GM18499 (cell line): Measurements from ENCODE around the gene NCAM1.

Source experiments
- ATAC-seq: cut with Tn5 transposase; IDR thresholded peaks from one replicate; pipeline ENCODE4 v1.9.1; 2021; ENCODE audit warnings: moderate number of reproducible peaks; ENCODE audit not compliant: insufficient read depth, unreplicated experiment

Gene NCAM1

DNA sequence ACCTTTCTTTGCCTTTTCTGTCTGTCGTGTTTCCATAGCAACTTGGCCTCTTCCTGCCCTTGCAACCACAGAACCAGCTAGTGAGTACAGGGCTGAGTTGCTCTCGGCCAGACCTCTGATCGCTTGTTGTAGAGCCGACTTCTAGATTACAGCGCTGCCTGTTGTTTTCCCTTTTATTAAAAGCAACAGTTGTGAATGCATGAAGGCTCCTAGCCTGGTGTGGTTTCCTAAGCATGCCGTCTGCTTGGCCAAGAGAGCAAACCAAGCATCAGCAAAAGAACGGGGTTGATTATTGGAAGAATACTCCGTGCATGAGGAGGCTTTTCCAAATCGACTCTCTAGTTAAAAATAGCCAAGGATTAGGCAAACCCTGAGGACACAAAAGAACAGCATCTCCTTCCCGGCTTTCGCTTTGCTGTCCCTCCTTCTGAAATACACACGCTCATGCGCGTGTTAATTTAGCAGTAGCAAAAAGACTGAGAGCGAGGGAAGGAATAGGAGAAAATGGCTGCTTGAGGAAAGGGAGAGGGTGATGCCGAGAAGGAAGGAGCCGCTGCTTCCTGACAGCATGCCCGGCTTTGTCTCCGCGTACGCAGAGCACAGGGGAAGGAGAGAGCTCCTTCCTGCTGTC is 281.7 kb downstream of the NCAM1 start:
- no peak for ATAC-seq

DNA sequence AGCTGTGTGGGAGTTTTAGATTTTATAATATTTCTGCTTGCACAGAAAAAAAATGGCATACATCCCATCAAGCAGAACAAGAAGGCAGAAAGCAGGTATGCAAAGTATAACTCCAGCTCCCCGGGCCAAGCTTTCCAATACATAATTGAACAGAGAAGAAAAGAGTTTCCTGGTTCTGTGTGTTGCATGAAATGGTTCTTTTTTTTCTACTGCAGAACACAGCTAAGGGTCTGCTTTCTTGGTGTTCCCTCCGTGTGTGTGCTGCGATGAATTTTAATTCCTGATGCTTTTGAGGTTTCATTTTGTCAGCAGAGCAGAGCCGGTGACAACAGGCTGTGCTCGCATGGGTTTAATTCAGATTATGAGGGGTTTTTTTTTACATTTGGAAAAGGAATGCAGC is 282.5 kb downstream of the NCAM1 start:
- ATAC-seq = no peak

DNA sequence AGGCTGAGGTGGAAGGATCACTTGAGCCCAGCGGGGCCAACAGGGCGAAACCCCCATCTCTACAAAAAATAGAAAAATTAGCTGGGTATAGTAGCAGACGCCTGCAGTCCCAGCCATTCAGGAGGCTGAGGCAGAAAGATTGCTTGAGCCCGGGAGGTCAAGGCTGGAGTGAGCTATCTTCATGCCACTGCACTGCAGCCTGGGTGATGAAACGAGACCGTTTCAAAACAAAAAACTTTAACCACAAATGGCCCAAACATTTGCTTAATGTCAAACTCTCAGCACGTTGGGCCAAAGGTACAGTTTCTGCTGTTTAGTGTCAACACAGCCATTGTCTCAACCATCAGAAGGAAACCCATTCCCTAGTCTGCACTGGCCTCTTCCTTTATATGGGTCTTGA is 284.0 kb downstream of the NCAM1 start:
- ATAC-seq = no peak

DNA sequence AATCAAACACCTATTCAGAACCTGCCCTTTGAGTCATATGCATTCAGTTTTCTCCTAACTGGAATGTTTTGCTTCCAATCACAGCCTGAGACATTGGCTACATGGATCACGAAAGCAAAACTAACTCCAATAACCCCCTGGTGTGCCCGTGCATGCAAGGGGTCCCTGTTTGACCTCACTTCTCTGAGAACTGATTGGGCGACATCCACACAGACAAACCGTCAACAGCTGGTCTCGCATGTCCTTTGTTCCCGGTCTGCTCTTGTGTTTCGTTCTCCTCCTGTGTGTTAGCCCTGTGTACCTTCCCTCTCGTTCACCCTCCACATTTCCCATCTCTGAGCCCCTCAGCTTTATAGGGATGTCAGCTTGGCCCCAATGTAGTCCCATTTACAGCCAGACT is 286.0 kb downstream of the NCAM1 start:
- no peak for ATAC-seq

DNA sequence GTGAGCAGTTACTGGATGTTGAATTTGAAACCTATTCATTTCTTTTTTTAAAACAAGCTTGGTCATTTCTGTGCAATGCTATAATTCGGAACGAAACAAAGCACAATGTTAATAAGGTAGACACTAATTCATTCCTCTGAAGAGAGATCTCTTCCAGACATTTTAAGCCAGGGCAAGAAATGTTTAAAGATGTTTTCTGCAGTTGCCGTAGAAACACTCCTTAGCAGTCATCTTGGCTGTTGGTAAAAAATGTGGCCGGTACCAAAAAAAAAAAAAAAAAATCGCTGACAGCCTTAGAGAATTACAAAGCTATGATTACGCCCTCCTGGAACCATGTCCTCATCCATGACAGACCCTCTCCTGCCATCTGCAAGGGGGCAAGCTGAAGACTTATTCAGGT is 286.7 kb downstream of the NCAM1 start:
- ATAC-seq = no peak

DNA sequence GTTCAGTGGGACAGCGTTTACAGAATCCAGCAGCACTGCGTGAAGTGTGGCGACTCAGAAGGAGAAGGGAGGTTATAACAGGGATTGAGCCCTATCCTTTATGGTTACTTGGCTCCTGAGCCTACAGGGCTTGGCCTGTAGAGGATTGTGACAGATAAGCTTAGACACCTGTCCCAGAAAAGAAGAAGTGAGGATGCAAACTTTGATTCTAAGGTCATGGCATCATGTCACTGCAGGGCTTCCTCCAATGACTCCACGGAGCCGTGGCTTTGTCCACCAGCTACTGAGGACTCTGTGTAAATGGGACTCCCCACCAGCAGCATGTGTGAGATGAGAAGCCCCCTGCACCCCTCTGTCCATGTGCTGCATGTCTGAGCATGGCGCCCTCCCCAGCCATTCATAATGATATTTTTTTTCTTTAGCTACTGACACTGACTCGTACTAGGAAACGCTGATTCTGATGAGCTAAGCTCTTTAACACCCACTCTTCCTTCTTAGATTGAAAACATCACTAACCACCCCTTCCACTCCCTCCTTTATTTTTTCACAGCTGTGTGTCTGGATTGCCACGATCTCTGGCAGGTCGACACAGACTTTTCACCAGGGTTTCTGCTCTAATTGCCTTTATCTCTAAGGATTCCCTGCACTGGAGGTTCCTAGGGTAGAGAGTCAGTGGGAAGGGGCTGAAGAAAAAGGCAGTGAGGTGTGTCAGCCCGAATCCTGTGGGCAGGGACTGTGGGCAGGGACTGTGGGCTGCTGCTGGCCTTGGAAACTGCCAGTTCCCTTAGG is 287.7 kb downstream of the NCAM1 start:
- no peak for ATAC-seq

DNA sequence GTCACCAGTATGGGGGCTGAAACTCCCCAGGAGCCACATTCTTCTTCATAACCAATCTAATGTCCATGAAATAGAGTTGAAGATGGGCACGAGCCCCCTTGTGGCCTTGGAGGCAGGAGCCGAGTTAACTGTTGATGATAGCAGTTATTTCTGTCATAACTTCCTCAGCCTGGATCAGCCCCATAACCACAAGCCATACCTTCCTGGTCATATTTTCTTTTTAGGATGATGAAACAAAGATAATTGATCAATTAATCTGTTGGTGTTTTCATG is 288.2 kb downstream of the NCAM1 start:
- ATAC-seq = no peak

DNA sequence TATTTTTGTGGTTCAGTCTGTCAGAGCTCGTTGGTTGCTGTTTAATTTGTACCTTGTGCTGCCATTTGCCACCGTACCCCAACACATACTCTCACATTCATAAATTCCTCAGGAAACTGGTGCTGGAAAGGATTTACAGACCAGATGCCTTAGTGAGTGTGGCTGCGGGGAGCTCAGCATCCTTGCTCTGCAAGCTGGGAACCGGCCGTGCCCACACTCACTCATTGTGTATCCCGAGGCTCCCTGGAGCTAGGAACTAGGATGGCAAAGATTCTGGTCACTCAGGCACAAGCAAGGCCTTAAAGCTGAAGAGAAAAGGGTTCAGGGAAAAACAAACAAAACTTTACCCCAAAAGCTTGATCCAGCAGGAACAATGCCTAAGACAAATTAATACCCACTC is 288.6 kb downstream of the NCAM1 start:
- ATAC-seq = no peak

DNA sequence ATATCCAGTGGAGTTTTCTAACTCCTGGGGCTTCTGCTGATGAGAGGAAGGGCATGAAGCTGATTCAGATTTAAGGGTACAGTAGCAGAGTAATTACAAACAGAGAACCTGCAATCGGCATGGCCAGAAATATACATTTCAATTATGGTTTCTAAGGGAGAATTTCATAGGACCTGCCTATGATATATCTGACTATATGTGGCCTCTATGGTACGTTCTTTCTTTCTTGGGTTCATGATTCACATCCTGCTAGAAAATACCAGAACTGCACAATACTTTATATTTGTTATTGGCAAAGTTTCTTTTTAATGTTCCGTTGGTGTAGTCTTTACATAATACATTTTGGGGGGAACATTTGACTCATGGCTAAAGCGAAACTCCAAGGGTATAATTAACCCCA is 290.1 kb downstream of the NCAM1 start:
- no peak for ATAC-seq

DNA sequence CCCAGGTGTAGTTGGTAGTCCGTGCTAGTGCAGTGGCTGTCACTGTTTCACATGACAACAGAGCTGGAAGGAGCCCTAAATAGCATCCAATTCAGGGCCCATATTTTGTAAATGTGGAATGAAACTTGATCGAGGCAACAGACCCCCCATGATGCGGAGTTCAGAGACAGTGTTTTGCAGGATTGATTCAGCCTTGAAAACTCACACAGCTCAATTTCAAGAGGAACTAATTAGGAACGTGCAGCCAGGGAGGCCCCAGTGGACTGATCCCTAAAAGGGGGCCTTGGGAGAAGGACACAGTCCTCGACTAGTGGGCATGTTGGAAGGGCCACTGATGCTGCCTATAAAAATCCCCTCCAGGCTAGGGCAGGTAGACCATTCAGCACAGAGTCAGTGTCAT is 292.2 kb downstream of the NCAM1 start:
- no peak for ATAC-seq

DNA sequence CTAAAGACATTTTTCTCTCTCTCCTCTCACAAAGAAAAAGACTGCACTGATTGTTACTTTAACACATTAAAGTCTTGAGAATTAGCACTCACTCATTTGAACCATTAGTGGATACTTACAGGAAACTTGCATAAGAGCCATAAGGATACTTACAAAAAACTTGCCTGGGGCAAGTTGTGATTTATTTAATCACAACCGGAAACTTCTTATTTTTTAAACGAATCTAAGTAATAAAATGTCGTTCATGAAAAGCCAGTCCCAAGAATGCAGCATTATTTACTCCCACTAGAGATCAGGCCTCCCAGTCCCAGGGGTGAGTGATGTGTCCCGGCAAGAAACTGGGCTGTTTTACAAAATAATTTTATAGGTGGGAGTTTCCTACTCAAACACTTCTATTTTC is 293.9 kb downstream of the NCAM1 start:
- no peak for ATAC-seq

DNA sequence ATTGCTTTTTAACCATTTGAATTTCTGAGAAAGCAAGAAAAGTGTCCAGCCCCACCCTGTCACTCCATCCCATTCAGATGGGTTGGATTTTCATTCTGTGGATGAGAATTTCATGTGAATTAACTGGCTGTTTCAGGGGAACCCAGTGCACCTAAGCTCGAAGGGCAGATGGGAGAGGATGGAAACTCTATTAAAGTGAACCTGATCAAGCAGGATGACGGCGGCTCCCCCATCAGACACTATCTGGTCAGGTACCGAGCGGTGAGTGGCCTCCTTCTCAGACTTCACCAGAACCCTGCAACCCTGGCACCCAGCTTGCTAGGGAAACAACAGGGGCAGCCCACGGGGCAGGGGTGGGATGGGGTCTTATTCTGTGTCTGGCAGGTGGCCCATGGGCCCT is 294.5 kb downstream of the NCAM1 start:
- no peak for ATAC-seq

DNA sequence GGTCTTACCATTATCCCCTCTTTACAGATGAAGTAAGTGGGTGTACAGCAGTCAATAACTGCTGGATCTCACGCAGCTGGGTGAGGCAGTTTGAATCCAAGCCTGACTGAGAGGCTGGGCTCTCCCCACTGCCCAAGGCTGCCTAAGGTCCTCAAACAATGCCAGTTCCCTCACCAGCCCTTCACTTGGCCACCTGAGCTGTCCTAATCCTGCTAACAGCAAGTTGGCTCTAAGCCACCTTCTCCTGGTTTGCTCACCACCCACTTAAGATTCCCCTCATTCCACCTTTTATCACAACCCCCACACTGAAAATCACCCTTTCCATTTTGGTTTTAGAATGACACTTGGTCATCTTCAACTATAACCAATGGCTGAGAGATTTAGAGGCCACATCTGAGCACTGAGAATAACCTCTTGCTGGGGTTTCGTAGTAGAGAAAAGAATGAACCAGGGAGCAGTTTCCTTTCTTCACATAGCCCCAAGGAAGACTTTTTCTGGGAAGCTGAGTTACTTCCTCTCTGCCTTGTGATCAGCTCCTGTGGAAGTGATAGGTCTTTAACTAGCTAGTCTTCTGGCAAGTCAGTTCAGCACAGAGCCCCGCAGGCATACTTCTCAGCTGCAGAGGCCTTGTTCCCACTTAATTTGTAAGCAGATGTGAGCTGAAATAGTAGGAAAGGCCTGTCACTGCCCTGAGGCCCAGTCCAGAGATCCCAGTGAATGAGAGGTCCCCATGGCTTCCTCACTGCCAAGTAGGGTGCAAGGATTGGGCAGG is 295.4 kb downstream of the NCAM1 start:
- no peak for ATAC-seq

DNA sequence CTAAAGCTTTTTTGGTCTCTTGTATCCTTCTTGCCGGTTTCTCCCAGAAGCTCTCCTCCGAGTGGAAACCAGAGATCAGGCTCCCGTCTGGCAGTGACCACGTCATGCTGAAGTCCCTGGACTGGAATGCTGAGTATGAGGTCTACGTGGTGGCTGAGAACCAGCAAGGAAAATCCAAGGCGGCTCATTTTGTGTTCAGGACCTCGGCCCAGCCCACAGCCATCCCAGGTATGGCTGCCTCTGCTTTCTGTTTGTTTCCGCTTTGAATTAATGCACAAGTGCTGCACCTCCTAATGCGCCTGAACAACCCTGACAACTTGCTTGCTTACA is 298.8 kb downstream of the NCAM1 start:
- no peak for ATAC-seq

DNA sequence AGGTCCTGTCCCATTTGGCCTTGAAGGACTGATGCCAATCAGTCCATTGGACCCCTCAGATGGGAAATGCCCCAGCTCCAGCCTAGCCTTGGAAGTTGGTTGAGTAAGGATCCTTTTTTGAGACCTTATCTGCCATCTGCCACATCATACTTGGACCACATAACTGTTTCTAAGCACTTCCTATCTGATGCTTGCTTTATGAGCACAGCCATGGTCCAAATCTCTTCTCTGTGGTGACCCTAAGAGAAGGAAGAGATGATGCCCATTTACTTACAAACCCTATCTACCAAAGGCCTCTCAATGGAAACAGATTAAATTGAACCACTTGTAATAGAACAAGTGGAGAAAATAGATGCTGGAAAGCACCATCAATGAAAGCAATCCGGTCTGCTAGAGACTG is 299.3 kb downstream of the NCAM1 start:
- no peak for ATAC-seq

DNA sequence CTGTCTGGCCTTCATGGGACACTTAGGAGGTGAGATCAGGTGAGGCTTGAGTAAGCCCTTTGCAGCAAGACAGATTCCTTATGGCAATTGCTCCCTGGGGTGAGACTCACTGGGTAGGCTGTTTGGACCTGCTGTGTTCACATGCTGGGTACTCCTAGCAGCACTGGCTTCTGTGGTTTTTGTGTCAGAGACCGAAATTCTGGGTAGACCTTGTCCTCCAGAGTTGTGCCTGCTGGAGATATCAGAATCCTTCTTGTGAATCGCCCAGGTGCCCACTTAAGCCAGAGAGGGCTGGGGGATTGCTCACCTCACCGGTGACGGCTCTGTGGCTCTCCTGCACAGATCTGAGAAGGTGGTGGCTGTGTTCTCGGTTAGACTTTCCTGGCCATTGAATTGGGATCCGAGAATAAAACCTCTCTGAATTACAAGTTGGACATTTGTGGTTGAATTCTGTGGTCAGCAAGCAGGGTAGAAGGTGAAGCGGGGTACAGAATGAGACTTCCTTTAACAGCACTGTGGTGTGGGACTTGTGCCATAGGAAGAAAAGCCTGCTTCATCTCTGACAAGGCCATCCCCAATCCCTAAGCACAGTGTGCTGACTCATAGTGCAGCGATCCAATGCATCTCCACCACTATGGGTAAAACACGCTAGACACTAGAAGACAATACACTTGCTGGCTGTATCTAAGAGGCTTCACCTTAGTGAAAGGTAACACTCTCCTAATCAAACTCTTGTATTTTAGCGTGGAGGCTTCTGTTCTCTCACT is 300.7 kb downstream of the NCAM1 start:
- no peak for ATAC-seq

DNA sequence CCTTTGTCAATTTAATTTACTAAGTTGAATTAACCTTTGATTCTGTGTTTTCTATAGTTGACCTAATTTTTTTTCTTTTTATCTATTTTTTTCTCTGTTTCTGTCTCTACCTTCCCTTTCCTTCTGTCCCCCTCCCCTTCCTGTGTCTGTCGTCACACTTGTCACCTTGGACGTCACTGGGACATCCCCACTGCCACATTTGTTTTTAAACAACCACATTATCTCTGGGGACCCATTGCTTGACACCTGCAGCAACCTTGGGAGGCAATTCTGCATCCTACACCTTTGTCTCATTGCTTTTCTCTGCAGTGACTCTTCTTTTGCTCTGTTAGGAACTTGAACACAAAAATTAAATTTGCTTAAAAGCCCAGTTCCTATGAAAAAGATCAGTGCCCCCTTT is 301.4 kb downstream of the NCAM1 start:
- ATAC-seq = no peak

DNA sequence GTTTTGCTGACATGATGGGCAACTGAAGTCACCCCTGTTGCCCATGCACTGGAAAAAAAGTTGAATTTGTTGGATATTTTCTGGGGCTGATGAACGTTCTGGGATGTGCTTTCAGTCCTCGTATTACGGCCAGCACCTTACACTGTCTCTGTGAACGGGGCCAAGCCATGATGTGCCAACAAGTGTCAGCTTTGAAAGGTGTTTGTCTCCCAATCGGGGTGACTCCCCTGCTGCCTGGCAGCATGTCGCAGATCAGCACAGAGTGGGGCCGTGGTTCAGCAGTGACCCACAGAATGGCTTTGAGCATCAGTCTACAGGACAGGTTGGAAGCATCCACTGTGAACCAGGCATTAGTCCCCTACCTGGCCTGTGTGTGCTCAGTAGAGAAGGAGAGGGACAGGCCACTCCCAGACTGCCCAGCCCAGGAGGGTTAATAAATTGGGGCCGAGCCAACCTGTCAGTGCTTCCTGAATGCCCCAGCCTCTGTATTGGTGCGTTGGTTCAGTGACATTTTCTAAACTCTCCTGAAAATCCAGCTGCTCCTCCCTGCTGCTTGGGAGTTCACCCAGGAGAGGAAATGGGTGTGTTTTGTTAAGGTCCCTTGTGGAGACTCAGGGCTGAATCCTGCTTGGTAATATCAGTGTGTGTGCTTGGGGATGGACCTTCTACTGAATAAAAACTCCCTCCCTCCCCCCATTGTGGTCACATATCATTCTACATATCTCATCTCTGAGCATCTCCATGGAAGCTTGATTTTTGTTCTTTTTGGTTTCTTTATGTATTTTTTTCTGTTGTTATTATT is 302.4 kb downstream of the NCAM1 start:
- ATAC-seq = no peak

DNA sequence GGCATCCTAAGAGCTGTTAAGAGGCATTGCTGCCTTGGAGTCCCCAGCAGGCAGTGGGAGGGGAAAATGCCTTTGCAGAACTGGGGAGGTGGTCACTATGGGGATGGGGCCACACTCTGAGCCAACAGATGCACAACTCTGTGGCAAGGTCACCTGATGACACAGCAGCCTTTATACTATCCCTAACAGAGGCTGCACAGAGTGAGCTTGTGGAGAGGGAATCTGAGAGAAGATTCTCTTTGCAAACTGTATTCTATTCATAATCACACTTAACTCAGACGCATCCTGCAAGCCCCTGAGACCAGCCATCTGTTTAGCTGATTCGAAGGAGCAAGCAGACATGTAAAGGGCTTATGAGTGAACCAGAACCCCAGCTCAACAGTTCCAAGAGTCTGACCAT is 304.1 kb downstream of the NCAM1 start:
- ATAC-seq = no peak

DNA sequence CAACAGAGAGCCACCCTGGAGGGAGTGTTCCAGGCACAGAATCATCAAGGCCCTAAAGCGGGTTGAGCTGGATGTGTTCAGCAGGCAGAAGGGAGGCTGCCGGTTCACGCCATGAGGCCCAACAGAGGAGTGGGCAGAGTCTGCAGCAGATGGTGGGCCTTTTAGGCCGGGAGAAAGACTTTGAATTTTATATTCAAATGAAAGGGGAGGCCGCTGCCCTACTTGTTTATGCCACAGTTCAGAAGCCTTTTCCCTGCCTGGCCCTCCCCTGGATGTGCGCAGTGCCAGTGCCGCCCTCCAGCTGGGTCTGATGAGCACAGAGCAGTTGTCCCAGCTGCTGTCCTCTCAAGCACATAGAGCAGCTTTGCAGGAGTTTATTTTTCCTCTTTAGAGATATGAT is 306.3 kb downstream of the NCAM1 start:
- ATAC-seq = no peak
